Loucy (cell line): ENCODE data around the gene IL33.

Experiments used
- CTCF ChIP-seq: fragments of 200-600 bp; sonication (generic); conservative IDR thresholded peaks from 2 replicates; pipeline ENCODE4 v1.5.1; 2014; ENCODE audit warnings: mild to moderate bottlenecking, antibody characterized with exemption, low read length
- EZH2phosphoT487 ChIP-seq: fragments of 200-600 bp; IDR thresholded peaks from 2 replicates; pipeline ENCODE4 v1.6.1; 2018; ENCODE audit warnings: antibody characterized with exemption, mild to moderate bottlenecking, moderate library complexity, borderline replicate concordance

DNA sequence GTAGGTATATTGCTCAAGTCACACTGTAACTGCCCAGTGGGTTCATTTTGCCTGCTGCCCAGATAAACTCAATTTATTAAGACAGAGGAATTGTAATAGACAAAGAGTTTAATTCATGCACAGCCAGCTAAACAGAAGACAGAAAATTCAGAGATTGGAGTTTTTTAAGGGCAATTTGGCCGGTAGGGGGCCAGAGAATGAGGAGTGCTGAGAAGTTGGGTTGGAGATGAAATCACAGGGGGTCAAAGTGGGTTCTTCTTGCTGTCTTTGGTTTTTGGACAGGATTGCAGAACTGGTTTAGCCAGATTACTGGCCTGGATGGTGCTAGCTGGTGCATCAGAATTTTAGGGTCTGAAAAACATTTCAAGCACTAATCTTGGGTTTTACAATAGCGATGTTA lies 20.7 kb upstream of the IL33 start:
- TF ChIP-seq CTCF, result no peak
- TF ChIP-seq EZH2phosphoT487, result no peak
